GM21619 (cell line): ENCODE results near the gene PATJ.
"Not testable (repeated sequence)": the region's sequence is repeated elsewhere in the genome, so short reads cannot be mapped to it uniquely, and the experiment has no call there.

ENCODE experiments used
- ATAC-seq: cut with Tn5 transposase; IDR thresholded peaks from one replicate; pipeline ENCODE4 v1.9.1; 2021; ENCODE audit not compliant: unreplicated experiment

The PATJ gene

DNA sequence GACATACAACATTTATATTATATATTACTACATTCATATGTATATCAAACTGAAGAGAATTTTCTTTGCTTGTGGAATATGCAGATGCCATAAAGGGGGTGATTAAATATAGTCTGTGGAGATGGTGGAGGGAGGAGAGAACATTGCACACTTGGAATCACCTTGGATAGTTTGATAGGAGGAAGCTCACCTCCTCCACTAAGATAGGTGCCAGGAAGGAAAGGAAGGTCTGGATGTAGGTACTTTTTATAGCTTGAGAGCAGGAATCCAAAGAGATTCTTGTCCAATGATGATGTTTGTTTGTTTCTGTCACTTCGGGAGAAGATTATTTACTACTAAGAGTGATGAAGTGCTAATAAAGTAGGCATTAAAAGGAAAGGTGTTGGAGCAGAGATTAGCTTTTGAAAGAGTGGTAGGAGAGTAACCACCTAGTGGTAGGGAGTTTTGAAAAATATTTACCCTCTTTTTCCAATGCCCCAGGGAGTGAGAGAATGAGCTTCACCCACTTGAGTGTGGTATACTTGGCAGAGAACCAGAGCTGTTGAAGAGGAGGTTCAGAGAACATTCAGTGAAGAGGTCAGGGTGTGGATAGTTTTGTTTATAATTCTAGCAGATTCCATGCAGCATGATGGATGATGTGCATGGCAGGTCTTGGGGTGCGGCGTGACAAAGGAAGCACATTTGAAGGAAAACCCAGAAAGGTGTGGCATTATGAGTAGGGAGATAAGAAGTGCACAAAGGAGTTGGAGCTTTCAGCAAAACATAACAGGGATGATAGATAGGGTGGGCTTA, 145.0 kb downstream of the PATJ start:
- no peak for ATAC-seq

DNA sequence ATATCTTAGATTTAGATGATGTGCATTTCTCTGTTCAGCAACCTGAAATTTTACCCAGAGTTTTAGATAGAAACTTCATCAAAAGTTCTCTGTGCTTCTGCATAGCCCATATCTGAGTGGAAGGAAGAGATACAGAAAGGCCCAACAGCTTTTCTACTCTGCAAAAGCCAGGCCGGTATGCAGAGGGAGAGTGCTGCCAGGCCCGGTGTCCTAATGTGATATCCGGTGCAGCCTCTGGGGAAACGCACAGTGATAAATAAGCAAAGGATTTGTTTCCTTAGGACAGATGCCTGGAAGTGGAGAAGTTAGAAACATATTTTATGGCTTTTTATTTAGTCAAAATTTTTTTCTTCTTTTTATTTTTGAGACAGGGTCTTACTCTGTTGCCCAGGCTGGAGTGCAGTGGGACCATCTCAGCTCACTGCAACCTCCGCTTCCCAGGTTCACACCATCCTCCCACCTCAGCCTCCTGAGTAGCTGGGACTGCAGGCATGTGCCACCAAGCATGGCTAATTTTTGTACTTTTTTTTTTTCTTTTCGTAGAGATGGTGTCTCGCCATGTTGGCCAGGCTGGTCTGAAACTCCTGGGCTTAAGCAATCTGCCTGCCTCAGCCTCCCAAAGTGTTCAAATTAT, 145.8 kb downstream of the PATJ start:
- ATAC-seq, result no peak

DNA sequence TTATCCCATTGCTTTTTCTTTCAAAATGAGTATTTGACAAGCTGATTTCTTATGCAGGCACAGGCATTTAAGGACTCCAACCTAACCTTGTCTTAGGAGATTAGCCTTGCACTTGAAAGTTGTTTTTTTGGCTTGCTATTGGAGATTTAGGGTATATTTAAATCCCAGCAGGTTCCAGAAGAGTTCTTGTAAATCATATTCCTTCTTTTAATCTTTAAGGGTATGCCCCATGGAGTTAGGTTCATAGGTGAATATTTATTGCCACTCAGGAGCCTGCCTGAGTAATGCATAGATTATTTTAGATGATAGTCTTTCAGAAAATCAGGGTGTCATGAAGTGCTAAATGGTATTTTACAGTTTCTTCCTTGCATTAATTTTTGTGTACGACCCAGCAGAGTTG, 146.5 kb downstream of the PATJ start:
- ATAC-seq, result no peak

DNA sequence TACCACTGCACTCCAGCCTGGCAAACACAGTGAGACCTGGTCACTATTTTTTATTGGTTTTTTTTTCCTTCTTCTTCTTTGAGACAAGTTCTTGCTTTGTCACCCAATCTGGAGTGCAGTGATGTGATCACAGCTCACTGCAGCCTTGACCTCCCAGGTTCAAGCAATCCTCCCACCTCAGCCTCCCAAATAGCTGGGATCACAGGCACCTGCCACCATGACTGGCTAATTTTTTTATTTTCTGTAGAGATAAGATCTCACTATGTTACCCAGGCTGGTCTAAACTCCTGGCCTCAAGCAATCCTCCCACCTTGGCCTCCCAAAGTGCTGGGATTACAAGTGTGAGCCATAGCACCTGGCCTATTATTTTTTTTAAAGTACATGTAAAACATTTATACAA, 148.2 kb downstream of the PATJ start:
- ATAC-seq, result not testable (repeated sequence)

DNA sequence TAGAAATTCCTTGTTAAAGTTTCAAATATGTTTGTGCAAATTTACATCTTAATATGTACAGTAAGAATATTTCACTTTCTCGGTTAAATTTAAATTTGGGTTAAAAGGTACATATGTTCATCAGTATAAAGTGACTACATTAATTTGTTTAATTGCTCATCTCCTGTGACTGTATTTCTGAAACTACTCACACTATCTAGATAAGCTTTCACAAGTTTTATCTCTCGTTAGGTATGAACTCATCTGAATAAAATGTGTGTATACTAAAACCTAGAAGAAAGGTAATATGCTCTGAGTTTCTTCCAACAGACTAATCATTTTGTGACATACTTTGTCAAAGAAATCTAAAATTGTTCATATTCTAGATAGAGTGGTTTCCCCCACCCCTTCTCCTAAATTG, 150.7 kb downstream of the PATJ start:
- ATAC-seq, result no peak

DNA sequence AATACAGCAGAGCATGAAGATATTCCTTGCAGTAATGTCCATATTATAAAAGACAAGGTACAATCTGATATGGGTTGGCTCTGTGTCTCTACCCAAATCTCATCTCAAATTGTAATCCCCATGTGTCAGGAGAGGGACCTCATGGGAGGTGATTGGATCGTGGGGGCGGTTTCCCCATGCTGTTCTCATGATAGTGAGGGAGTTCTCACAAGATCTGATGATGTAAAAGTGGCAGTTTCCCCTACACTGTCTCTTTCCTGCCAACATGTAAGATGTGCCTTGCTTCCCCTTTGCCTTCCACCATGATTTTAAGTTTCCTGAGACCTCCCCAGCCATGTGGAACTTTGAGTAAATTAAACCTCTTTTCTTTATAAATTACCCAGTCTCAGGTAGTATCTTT, 152.0 kb downstream of the PATJ start:
- not testable (repeated sequence) for ATAC-seq

DNA sequence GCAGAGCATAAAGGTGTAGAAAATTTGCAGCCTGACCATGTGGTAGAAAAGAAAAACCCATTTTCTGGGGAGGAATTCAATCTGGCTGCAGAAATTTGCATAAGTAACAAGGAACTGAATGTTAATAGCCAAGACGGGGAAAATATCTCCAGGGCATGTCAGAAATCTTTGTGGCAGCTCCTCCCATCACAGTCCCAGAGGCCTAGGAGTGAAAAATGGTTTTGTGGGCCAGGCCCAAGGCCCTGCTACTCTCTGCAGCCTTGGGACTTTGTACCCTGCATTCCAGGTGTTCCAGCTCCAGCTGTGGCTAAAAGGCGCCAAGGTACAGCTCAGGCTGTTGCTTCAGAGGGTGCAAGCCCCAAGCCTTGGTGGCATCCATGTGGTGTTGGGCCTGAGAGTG, 152.9 kb downstream of the PATJ start:
- no peak for ATAC-seq

DNA sequence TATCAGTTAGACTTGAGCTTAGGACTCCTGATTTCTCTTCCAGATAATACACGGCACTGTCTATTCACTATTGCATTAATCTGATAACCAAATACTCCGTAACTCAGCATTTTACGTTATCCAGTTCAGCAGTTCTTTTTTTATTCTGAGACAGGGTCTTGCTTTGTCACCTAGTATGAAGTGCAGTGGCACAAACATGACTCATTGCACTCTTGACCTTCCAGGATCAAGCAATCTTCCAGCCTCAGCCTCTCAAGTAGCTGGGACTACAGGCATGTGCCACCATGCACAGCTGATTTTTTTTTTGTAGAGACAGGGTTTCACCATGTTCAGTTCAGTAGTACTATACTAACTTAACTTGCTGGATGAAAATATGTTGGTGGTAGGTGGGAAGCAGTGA, 156.4 kb downstream of the PATJ start:
- ATAC-seq, result no peak

DNA sequence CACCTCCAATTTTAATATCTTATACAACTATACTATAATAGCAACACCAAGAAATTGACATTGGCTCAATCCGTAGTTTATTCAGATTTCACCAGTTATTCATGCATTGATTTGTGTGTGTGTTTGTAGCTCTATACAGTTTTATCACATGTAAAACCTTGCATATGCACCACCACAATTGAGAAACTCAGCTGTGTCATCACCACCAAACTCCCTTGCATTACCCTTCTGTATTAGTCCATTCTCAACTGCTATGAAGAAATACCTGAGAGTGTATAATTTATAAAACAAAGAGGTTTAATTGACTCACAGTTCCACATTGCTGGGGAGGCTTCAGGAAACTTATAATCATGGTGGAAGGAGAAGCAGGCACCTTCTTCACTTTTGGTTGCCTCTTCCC, 162.1 kb downstream of the PATJ start:
- no peak for ATAC-seq

DNA sequence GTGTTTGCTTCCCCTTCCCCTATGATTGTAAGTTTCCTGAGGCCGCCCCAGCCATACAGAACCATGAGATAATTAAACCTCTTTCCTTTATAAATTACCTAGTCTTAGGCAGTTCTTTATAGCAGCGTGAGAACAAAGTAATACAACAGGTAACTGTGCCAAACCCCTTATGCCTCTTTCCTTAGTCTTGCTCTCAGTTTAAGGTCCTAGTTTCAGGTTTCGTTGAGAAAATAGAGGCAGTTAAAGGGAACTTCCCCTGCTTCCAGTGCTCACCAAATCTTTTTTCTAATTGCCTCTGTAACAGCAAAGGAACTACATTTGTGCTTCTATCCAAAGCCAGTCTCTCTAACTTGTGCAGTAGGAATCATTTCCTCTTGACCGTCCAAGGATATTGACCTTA, 164.8 kb downstream of the PATJ start:
- no peak for ATAC-seq

DNA sequence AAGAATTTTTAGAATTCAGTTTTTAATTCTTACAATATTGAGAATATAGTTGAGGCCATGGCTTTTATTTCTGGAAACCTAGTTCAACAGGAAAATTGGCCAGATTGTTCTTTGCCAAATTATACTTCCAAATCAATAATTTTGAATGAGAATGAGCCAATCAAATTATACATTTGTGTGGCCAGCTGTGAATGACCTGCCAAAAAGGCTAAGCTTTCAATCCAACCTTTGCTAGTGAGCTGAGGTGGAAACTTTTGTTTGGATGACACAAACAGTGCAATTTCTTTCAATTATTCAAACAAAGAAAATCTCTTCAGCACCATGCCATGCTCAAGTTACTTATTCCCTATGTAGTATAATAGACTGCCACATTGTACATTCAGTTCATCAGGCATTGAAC, 167.8 kb downstream of the PATJ start:
- no peak for ATAC-seq

DNA sequence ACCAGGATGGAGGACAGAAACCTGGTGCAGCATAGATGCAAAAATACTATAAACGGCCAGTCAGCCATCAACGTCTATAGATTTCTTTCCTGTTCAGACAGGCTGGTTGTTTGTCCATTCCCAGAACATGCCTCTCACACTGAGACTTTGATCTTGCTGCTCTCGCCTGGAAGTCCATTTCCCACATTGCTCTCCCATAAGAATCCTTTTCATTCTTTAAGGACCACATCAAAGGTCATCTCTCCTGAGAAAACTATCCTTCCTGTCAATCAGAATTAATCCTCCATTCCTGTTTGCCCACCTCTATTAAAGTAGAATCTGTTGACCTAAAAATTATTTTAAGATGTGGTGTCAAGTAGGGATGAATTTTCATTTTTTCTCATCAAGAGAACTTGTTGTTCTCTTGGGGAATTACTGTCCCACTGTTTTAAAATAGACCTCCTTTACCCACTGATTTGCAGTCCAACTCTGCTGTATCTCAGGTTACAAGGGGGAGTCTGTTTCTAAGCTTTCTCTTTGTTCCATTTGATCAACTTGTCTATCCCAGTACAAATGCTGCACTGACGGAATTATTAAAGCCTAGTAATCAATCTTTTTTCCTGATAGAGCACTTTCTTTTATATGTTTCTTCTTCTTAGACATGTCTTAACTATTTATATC, 172.7 kb downstream of the PATJ start:
- ATAC-seq, result no peak

DNA sequence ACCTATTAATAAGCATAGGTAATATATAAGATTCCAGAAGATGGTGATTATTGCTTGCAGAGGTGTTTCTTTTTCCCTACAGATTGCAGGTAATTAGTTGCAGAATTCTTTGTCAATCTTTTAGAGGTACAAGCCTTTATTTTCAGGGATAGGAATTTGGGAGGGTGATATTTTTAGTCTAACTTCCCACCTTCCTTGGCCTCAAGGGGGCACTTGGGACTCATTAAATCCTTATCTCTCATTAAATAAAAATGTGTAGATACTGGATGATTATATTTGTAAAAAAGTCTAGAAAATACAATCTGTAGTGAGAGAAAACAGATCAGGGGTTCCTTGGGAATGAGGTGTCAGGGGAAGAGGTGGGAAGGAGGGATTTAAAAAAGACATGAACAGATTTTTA, 179.2 kb downstream of the PATJ start:
- no peak for ATAC-seq

DNA sequence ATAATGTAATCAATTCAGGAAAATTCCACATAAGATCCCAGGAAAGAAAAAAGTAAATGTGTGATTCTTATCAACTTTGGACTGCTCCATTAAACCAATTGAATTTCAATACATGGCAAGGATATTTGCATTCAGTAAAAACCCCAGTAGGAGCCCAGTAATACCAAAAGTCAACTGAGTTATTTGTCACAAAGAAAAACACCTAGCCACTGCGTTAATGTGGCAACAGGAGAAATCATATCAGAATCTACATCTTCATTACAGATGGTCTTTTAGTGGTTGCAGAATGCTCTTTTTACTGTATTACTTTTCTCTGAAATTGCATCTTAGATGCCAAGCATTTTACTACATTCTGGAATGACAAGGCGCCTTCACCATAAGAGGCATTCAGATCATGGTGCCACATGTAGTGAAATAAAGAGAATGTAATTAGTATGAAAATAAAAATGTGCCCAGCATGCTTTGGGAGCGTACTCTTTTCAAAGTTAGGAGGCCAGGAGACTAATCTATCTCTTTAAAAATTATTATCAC, 180.7 kb downstream of the PATJ start:
- peak; percentile 47 for ATAC-seq

DNA sequence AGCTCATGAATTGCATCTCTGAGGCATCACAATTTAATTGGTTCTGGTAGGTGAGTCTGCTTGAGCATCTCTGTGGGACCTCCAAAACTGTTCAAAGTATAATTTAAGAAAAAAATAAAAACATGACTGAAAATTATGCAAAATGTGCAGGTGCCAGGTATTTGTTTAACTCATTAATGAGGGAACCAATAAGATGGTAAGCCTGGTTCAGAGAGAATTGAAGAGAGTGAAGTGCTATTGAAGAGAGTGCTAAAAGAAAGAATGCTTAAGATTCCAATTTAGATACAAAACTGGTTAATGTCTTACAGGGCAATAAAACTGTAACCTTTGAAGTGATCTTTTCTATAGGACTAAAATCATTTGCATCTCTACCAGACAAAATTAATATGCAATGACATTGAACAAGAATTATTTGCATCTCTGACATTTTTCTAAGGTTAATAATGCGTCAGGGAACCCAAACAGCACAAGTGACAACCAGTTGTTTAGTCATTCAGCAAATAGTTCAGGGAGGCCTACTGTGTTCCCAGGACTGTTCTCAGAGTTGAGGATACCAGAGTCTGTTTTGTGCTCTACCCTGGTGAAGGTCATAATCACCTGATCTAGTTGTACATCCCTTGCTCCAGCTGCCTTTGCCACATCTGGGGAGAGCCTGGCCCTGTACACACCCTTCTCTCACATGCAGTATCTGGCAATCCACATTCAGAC, 183.5 kb downstream of the PATJ start:
- ATAC-seq, result no peak

DNA sequence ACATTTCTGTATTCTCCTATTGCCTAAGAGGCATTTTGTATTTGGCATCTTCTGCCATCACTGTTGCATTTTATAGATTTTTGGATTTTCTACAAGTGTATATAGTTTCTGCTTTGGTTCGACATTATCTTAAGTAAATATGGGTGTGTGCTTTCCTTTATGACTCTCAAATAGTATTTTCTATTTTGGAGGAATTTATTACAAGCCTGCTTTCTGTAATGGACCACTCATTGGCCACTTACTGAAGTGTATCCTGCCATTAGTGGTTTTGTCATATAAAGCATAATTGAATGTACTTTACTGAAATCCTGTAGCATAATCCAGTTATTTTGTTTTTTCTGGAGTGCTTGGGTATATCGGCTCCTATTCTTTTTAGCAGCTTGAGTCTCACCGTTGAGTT, 184.3 kb downstream of the PATJ start:
- ATAC-seq, result no peak

DNA sequence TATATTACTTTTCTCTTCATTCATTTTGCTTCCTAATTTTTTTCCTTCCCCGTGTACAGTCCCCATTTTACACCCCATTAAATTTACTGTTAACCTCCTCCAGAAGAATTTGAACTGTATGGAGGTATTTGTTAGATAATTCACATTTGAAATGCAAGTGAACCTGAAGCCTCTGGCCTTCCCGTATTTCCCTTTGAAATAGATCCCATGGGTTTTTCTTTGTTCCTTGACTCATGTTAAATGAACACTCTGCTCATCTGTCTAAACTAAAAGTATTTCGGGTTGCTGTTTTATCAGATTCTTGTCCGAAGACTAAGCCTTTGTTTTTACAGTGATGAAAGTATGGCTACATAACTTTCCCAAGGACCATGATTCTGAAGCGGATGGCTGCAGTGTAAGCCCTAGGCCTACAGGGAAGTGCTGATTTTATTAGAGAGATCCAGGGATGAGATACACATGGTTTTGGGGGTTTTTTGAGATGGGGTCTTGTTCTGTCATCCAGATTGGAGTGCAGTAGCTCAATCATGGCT, 187.9 kb downstream of the PATJ start:
- ATAC-seq, result no peak

DNA sequence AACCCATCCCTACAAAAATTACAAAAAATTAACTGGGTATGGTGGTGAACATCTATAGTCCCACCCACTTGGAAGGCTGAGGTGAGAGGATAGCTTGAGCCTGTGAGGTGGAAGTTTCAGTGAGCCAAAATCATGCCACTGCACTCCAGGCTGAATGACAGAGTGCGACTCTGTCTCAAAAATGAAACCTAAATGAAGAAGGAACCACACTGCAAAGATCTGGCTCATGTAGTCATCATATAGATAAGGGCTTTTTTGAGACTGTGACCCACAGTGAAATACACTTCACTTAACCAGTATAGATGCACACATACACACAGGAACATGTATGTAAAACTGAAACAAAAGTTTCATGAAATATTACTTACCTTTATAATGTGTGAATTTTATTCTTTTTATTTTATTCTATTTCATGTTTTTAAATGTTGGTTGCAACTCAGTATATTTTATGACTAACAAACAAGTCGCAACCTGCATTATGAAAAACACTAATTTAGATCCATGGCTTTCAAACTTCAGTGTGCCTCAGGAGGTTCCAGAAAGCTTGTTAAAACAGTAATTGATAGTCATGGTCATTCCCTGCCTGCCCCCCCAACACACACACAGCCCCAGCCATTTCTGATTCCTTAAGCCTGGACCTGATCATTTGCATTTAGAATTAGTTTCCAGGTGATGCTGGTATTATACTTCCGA, 189.5 kb downstream of the PATJ start:
- no peak for ATAC-seq

DNA sequence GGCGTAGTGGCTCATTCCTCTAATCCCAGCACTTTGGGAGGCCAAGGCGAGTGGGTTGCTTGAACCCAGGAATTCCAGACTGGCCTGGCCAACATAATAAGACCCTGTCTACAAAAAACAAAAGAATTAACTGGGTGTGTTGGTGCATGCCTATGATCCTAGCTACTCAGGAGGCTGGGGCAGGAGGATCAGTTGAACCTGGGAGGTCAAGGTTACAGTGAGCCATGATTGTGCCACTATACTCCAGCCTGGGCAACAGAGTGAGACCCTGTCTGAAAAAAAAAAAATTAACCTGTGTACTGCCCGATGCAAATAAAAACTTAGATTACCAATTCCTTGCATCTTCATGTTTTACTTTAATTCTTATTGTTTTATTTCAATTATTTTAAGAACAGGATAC, 193.2 kb downstream of the PATJ start:
- no peak for ATAC-seq

DNA sequence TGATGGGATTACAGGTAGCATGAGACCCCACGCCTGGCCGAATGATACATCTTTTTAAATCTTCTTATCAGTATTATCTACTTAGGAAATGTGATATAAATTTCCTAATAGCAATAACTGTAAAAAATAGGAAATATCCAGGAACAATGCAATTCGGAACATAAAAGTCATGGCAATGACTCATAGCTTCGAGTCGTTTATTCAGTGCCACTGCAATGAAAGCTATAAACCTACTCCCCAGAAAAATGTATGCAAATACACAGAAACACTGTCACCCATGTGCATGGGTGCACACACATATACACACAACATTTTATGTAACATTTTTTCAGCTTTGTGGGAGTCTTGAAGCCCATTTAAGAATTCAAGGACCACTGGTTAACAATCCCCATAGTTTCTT, 194.6 kb downstream of the PATJ start:
- no peak for ATAC-seq

DNA sequence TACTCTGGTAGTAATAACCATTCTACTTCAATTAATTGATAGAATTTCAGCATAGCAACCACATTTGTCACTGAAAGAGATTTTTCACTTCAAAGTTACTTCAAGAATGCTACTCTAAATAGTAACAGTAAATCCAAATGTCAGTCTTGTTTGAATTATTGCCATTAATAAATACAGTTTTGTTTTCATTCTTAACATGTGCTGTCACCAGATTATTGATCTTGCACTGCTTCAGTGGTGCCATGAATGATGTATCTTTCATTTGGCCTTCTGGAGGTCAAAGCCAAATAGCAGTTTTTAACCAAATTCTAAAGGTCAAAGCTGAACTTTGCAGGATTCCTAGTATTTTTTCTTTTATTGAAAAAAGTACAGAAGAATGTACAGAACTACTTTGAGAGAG, 199.5 kb downstream of the PATJ start:
- ATAC-seq, result no peak
